GM12878 (cell line): Measurements from ENCODE around the gene CACNA2D3. TPM values are rescaled to one million over a fixed set of nuclear protein-coding genes. Genes with fewer than 3 reads are reported as not detected.

ENCODE experiments used
- ATAC-seq: fragments of 200-7000 bp; cut with Tn5 transposase; 3 replicates; pipeline ENCODE4 v1.9.1; 2020; ENCODE audit warnings: mild to moderate bottlenecking, moderate library complexity
- BruUV-seq: library from RNA; stranded (reverse); fragments of 400-500 nt; replicated peaks from 2 replicates; lab custom pipeline; 2021; lab: Mats Ljungman, UMichigan
- CTCF ChIA-PET: fragments of 300-600 bp; sonication (Branson Sonifier 250); formaldehyde crosslinking; extraction: SDS; loops from one replicate; lab custom pipeline; 2021; ENCODE audit warnings: inconsistent platforms; lab: Yijun Ruan, JAX
- POLR2A ChIA-PET: fragments of 350-600 bp; formaldehyde crosslinking; extraction: SDS; loops from one replicate; lab custom pipeline; 2021; ENCODE audit warnings: inconsistent platforms; lab: Charles Lee
- RAD21 ChIA-PET: fragments of 300-600 bp; sonication (Branson Sonifier 250); formaldehyde crosslinking; loops from one replicate; lab custom pipeline; 2023; ENCODE audit warnings: antibody characterized with exemption; ENCODE audit not compliant: unreplicated experiment; lab: Charles Lee
- SMC1A ChIA-PET: fragments of 300-600 bp; sonication (Branson Sonifier 250); formaldehyde crosslinking; loops from one replicate; lab custom pipeline; 2023; ENCODE audit not compliant: unreplicated experiment, uncharacterized antibody; lab: Charles Lee
- DNase-seq: peaks from one replicate; pipeline ENCODE4 v3.0.0-alpha.2; 2011; ENCODE audit warnings: low read depth, low spot score
- FAIRE-seq: peaks from 3 replicates; lab custom pipeline; 2011; peaks lifted over from hg19 to GRCh38; lab: Jason Lieb, UNC
- H2AFZ ChIP-seq: 2 replicates; pipeline ENCODE4 v1.6.0; 2011; ENCODE audit warnings: low read depth, low read length, control low read depth; ENCODE audit not compliant: control insufficient read depth
- H3K27ac ChIP-seq: 2 replicates; pipeline ENCODE4 v1.5.1; 2011; ENCODE audit warnings: control low read depth; ENCODE audit not compliant: control insufficient read depth, insufficient read depth
- H3K27me3 ChIP-seq, 2 experiments: replicated peaks in 1 of 2; 2 replicates each; pipeline versions ENCODE4 v1.6.0 to v1.6.1; 2011; ENCODE audit warnings: low read length in 1 of 2; ENCODE audit not compliant: control insufficient read depth in 2 of 2, insufficient read depth in 2 of 2
- H3K36me3 ChIP-seq, 2 experiments: 2 replicates each; pipeline ENCODE4 v1.5.1; 2011; ENCODE audit warnings: low read length in 1 of 2; ENCODE audit not compliant: control insufficient read depth in 2 of 2, insufficient read depth in 2 of 2
- H3K4me1 ChIP-seq: 2 replicates; pipeline ENCODE4 v1.6.1; 2011; ENCODE audit warnings: mild to moderate bottlenecking, low read length, moderate library complexity, mixed read lengths; ENCODE audit not compliant: control insufficient read depth, insufficient read depth
- H3K4me2 ChIP-seq: 2 replicates; pipeline ENCODE4 v1.6.0; 2011; ENCODE audit warnings: control low read depth; ENCODE audit not compliant: control insufficient read depth, insufficient read depth
- H3K4me3 ChIP-seq: fragments of 200-600 bp; sonication (generic); 2 replicates; pipeline ENCODE4 v1.5.1; 2016
- H3K79me2 ChIP-seq: 2 replicates; pipeline ENCODE4 v1.6.0; 2011; ENCODE audit warnings: low read length; ENCODE audit not compliant: control insufficient read depth, insufficient read depth
- H3K9ac ChIP-seq: 2 replicates; pipeline ENCODE4 v1.8.0; 2011; ENCODE audit warnings: low read length, control low read depth, mixed read lengths; ENCODE audit not compliant: control insufficient read depth, insufficient read depth
- H3K9me3 ChIP-seq: replicated peaks from 3 replicates; pipeline ENCODE4 v1.5.1; 2011; ENCODE audit warnings: mild to moderate bottlenecking, low read length; ENCODE audit not compliant: control insufficient read depth, insufficient read depth
- H4K20me1 ChIP-seq: 2 replicates; pipeline ENCODE4 v1.6.0; 2011; ENCODE audit not compliant: control insufficient read depth, insufficient read depth
- CHD2 ChIP-seq: IDR thresholded peaks from 2 replicates; pipeline ENCODE4 v1.6.1; 2011; ENCODE audit warnings: low read depth, low read length, improper control_type of control experiment, borderline replicate concordance
- DPF2 ChIP-seq: fragments of 450-650 bp; IDR thresholded peaks from 2 replicates; pipeline ENCODE4 v1.6.1; 2017; ENCODE audit warnings: mild to moderate bottlenecking
- KLF5 ChIP-seq: fragments of 450-650 bp; IDR thresholded peaks from 2 replicates; pipeline ENCODE4 v1.6.1; 2014; ENCODE audit warnings: mild to moderate bottlenecking; ENCODE audit not compliant: partially characterized antibody
- MEF2B ChIP-seq: fragments of 450-650 bp; IDR thresholded peaks from 2 replicates; pipeline ENCODE4 v1.6.1; 2018; ENCODE audit warnings: mild to moderate bottlenecking, moderate library complexity; ENCODE audit not compliant: partially characterized antibody, poor library complexity, severe bottlenecking
- MLLT1 ChIP-seq: fragments of 450-650 bp; IDR thresholded peaks from 2 replicates; pipeline ENCODE4 v1.6.1; 2016; ENCODE audit warnings: mild to moderate bottlenecking
- MTA3 ChIP-seq: IDR thresholded peaks from 2 replicates; pipeline ENCODE4 v1.6.1; 2012; ENCODE audit warnings: low read length, inconsistent platforms, borderline replicate concordance
- NR2C1 ChIP-seq: fragments of 450-650 bp; IDR thresholded peaks from 2 replicates; pipeline ENCODE4 v1.6.1; 2017; ENCODE audit warnings: antibody characterized with exemption, mild to moderate bottlenecking, moderate library complexity
- PKNOX1 ChIP-seq: fragments of 450-650 bp; IDR thresholded peaks from 2 replicates; pipeline ENCODE4 v1.6.1; 2016; ENCODE audit warnings: mild to moderate bottlenecking
- RAD21 ChIP-seq: IDR thresholded peaks from 2 replicates; pipeline ENCODE4 v1.6.1; 2011; ENCODE audit warnings: mild to moderate bottlenecking, low read depth, low read length, moderate library complexity; ENCODE audit not compliant: insufficient read depth
- REST ChIP-seq: IDR thresholded peaks from 2 replicates; pipeline ENCODE4 v1.6.1; 2012; ENCODE audit warnings: mild to moderate bottlenecking, low read depth, low read length
- ZBTB4 ChIP-seq: fragments of 450-650 bp; formaldehyde crosslinking; IDR thresholded peaks from 2 replicates; pipeline ENCODE4 v1.4.0; 2022; ENCODE audit warnings: mild to moderate bottlenecking, moderate library complexity
- in situ Hi-C: fragments of 300-500 bp; cut with MboI; formaldehyde crosslinking; loops from 9 replicates; pipeline ENCODE4 v1.14.3; 2018; ENCODE audit warnings: mixed read lengths
- intact Hi-C: fragments of 100-400 bp; cut with micrococcal nuclease; formaldehyde crosslinking; loops from one replicate; pipeline ENCODE4 v1.14.2; 2022; ENCODE audit not compliant: unreplicated experiment
- polyA plus RNA-seq, 11 experiments: library from polyadenylated mRNA; depleted of rRNA in 4 of 11; unstranded in 6 of 11; stranded (reverse) in 5 of 11; fragments of >200 nt; fragmentation: Nextera tagmentation in 4 of 11; fragmentation: Illumina TruSeq in 1 of 11; extraction: Ambion mirVana in 4 of 11; extraction: Trizol in 1 of 11; gene quantifications; 1 replicate in 1 of 11; 2 replicates in 10 of 11; pipeline versions ENCODE4 v1.2.1 to v1.2.3, GENCODE V29; 2011 to 2016; ENCODE audit warnings: inconsistent platforms in 2 of 11, missing spikeins in 2 of 11, low read depth in 1 of 11
- total RNA-seq, 4 experiments: library from RNA; depleted of rRNA in 3 of 4; stranded (reverse); fragments of >200 nt in 3 of 4; fragmentation: Illumina TruSeq in 1 of 4; extraction: Trizol in 1 of 4; gene quantifications; 2 replicates each; pipeline versions ENCODE4 v1.2.1 to v1.2.3, GENCODE V29; 2013 to 2021

Gene CACNA2D3
- total and polyA plus RNA-seq, 10 of the 15 experiments (the other 5 are each of a cell fraction or from before 2014, with no cell fraction given) = not detected

GRCh38 chr3:55000546-55000945, 878.2 kb downstream of the CACNA2D3 start:
- H3K36me3 ChIP-seq = no peaks in the 10 kb centered on the region
- SMC1A ChIA-PET = no interaction called here
- H3K9me3 ChIP-seq = no peaks in the 10 kb centered on the region
- H3K27ac ChIP-seq = no peak overlapping the region
- RAD21 ChIA-PET = no interaction called here
- no peaks in the 10 kb centered on the region for H4K20me1 ChIP-seq
- no peak overlapping the region for H2AFZ ChIP-seq
- no TSS peak for BruUV-seq
- H3K9ac ChIP-seq = no peak overlapping the region
- H3K4me3 ChIP-seq = no peak overlapping the region
- no peaks in the 10 kb centered on the region for H3K27me3 ChIP-seq
- POLR2A ChIA-PET = no interaction called here
- no peaks in the 10 kb centered on the region for H3K79me2 ChIP-seq
- ATAC-seq = no peak
- in situ Hi-C loops = no loop called here
- CTCF ChIA-PET = interaction anchor here (1.5 kb wide), 1 partner anchor 17 kb away, joined by 3 read pairs; no protein-coding TSS in a partner anchor
- no peak for DNase-seq
- H3K4me1 ChIP-seq = no peaks in the 10 kb centered on the region
- H3K4me2 ChIP-seq = no peak overlapping the region
- no peak for FAIRE-seq
- intact Hi-C loops = no loop called here
- TF ChIP-seq NR2C1 (no peak), RAD21 (no peak), PKNOX1 (no peak), MLLT1 (no peak), MEF2B (no peak), CHD2 (no peak), MTA3 (no peak), ZBTB4 (CRISPR knock-in tag) (no peak), KLF5 (no peak), REST (no peak), DPF2 (no peak)
